Measurements from ENCODE around the gene ERP44.
"Not testable (repeated sequence)": the region's sequence is repeated elsewhere in the genome, so short reads cannot be mapped to it uniquely, and the experiment has no call there.

Gene ERP44

DNA sequence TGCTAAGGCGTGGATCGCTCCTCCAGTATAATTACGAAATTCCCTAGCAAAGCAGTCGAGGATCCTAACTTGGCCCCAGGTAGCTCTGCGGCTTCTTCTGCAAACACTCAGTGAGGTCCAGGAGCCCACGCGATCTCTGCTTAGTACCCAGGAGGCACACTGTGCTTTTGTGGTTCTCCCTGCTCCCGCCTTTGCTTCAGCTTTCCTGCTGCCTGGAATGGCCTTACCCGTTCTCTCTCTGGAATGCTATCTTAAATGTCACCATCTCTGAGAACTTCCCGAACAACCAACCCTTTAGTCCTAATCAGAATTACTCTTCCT is 882 bp upstream of the ERP44 start:
- no peak for DNase-seq

- DNase-seq, result peak; percentile 3
These were observed 534 bp downstream of the ERP44 start for GRCh38 chr9:100098046-100098886.

GRCh38 chr9:100096378-100096916 is 2.4 kb downstream of the ERP44 start:
- DNase-seq, result no peak

DNA sequence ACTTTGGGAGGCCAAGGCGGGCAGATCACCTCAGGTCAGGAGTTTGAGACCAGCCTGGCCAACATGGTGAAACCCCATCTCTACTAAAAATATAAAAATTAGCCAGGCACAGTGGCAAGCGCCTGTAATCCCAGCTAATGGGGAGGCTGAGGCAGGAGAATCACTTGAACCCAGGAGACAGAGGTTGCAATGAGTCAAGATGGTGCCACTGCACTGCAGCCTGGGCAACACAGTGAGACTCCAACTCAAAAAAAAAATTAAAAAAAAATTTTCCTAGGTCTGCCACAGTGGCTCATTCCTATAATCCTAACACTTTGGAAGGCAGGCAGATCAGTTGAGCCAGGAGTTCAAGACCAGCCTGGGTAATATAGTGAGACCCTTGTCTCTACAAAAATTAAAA is 4.4 kb downstream of the ERP44 start:
- DNase-seq, result not testable (repeated sequence)

DNA sequence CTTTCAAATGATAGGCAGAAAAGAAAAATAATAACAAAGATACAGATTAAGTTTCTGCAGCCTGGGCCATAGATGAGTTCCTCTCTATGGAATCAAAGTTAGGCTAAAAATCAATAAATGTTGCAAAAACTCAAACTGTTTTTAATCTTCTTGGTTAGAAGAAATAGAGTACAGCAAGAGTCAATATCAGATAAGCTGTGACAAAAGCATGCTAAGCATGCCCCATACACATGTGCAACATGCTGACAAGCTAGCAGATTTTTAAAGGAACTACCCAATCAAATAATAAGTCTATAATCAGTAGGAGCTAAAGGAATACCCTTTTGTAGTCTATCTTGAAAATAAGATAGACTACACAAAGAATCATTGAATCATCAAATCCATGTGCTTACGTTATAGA is 6.7 kb downstream of the ERP44 start:
- no peak for DNase-seq

DNA sequence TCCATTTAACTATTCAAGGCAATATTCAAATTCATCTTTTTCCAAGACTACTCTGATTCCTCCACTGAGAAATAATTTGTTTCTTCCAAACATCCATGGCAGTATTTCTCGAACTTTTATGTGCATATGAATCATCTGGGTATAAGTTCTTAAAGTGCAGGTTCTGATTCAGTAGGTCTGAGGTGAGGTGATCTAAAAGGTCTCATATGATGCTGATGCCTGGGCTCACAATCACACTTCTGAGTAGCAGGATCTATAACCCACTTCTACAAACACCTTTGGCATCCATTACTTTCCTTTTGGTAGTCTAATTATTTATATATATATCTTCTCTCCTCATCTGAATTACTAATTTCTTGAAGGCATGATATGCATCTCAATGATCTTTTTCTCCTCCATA is 7.2 kb downstream of the ERP44 start:
- no peak for DNase-seq

DNA sequence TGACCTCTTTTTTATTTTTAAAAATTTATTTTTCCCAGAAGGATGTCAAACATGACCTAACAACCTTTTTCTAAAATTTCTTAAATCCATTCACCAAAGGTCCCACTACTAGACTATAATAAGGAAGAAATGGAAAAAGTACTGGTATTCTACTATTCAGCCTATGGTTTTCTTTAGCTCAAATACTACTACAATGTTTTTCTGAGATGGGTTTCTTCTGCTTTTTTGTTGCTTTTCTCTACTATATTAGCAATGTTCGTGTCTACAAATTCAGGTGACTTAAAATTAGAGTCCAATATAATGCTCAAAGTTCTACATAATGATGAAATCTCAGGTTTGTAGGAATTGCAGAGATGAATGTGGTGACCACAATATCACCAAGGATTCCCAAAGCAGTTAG is 7.9 kb downstream of the ERP44 start:
- DNase-seq, result no peak

DNA sequence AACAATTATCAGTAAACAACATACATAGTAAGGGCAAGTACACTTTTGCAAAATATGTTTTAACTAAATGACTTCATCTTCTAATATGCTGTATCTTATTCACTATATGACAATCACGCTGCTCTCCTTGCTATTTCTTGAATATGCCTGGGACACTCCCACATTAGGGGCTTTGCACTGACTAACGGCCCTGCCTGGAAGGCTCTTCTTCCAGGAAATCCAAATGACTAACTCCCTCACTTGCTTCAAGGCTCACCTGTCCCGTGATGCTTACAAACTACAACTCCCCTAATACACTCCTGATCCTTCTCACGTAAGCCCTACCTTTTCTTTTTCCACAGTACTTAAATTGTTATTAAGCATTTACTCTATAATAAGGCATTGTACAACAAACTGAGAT is 10.6 kb downstream of the ERP44 start:
- DNase-seq, result no peak

- no peak for DNase-seq
These were observed 11.6 kb downstream of the ERP44 start for GRCh38 chr9:100087218-100087617.

DNA sequence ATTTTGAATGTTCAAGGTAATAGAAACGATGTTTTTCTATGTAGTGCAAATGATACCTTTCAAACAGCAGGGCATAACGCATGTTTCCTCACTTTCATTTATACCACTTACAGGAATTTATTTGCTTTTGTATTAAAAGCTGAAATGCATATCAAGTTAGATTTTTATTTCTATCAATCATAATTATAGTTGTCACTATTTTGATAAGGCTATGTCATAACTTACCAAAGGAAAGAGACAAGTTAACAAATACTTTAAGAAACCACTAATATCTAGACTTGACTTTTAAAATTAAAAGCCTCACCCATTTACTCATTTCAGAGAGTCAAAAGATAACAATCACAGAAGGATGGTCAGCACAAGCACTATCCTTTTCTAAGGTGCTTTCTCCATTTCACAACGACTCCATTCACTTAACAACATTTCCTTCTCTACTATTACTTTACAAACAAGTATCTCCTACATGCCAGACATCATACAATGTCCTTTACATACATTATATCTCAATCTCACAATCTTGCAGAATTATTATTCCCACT is 12.6 kb downstream of the ERP44 start:
- no peak for DNase-seq

- no peak for DNase-seq
These were observed 14.1 kb downstream of the ERP44 start for GRCh38 chr9:100084734-100085133.

DNA sequence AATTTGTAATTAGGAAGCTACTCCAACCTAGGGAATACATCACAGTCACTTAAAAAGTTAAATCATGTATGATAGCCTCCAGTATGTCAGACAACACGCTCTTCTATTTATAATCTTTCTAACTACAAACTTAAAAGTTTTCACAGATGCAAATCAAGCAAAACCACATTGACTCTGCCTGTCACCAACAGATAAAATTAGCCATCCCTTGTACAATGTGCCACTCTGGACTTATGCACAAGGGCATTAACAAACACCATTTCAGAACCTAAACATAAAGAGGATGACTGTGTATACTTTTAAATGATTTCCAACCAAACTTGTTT is 14.7 kb downstream of the ERP44 start:
- DNase-seq, result no peak

GRCh38 chr9:100083448-100084127 is 15.2 kb downstream of the ERP44 start:
- no peak for DNase-seq

GRCh38 chr9:100082782-100083181 is 16.0 kb downstream of the ERP44 start:
- no peak for DNase-seq

- not testable (repeated sequence) for DNase-seq
These were observed 22.5 kb downstream of the ERP44 start for GRCh38 chr9:100076256-100076655.

DNA sequence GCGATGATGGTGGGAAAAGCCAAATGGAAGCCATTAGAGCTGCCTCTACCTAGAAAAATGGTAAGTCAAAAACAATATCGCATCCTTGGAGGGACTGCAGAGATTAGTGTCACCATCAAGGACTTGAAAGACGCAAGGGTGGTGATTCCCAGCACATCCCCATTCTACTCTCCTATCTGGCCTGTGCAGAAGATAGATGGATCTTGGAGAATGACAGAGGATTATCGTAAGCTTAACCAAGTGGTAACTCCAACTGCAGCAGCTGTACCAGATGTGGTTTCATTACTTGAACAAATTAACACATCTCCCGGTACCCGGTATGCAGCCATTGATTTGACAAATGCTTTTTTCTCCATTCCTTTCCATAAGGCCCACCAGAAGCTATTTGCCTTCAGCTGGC is 23.8 kb downstream of the ERP44 start:
- DNase-seq, result no peak

GRCh38 chr9:100074093-100074492 is 24.7 kb downstream of the ERP44 start:
- DNase-seq, result no peak

DNA sequence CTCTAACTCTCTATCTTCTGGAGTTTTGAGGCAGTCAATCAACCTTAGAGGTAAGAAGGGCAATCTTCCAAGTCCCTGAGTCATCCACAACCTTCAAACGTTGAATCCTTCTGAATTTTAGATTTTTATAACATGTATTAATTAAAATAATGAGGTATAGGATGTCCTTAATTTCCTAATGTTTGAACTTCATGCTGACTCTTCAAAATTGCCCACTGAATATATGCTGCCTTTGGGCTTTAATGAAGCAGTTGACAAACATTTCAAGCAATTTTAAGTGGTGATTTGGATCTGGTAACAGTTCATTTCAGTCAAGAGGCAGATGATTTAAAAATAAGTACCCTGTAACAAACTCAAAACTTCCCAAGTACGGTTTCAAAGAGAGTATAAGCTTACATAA is 26.0 kb downstream of the ERP44 start:
- no peak for DNase-seq

- no peak for DNase-seq
These were observed 27.5 kb downstream of the ERP44 start for GRCh38 chr9:100071271-100071670.

DNA sequence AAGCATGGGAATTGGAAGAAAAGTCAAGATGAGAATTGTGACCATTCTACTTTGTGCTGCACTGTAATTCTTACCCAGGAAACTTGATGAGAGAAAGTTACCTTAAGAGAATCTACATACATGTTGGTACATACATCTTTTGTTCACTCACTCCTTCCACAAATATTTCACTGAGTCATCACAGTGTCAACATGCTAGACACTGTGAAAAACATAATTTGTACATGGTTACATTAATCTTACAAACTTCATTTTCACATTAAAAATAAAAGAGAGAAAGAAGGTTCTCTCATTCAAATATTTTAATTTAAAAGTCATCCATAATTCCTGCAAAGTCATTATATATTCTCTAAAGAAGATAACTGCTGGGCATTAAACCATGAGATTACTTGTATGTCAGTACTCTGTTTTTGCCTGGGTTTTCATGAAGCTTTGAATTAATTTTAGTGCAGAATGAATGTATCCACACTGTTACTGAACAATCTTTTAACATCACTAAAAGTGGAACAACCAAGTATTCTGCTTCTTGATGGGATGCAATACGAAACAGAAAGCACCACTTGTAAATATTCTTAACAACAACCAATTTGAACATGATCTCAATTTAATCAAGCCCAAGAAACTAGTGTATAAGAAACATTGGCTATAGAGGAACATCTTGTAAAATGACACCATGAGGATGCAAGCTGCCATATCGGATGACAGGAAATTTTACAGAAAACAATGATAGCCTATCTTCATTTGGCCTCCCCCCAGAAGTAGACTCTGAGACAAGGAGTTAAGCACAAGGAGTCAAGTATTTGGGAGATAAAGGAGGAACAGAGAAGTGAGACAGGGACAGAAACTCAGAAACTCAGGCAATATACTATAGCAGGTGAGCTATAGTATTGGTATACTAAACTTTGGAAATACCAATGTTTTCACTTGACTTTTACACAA is 28.4 kb downstream of the ERP44 start:
- DNase-seq, result no peak

DNA sequence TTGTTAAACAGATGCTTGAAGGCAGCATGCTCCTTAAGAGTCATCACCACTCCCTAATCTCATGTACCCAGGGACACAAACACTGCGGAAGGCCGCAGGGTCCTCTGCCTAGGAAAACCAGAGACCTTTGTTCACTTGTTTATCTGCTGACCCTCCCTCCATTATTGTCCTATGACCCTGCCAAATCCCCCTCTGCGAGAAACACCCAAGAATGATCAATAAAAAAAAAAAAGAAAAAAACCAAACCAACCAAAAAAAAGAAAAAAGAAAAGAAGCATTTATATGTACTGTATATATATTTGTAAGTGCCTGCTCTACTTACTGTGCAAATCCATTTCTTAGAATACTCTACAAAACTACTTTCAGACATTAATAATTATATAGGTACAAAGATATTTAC is 29.7 kb downstream of the ERP44 start:
- not testable (repeated sequence) for DNase-seq

- DNase-seq, result not testable (repeated sequence)
These were observed 30.8 kb downstream of the ERP44 start for GRCh38 chr9:100067990-100068389.

DNA sequence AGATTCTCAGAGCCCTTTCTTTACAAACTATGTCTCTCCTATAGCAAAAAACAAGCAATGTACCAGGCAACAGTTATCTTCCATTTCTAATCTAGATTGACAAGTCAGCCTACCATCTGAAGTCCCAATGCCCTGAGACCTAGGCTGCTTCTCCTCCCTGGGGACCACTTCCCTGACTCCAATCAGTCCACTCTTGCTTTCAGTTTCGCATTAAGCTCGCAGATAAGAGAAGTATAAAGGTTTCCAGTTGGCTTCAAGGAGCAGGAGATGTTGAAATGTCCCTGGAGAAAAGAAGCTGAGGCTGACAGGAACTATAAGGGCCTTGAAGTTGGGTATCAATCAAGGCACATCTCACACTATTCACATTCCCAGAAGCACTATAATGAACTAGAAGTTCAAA is 32.3 kb downstream of the ERP44 start:
- no peak for DNase-seq

All from NCI-H2081 treated with DMSO at 0.1 percent for 48 hours (cell line).